Memory B cell (primary cell): Measurements from ENCODE around the gene RNF111.

ENCODE experiments used
- ATAC-seq: fragments of 150-1000 bp; cut with Tn5 transposase; 2 replicates; pipeline ENCODE4 v1.10.0; 2021; ENCODE audit warnings: low read depth, mild to moderate bottlenecking, moderate library complexity
- DNase-seq, 2 donors: peaks; one replicate each; pipeline ENCODE4 v3.0.0; 2022; ENCODE audit warnings: low spot score in 2 of 2
- H3K27ac Mint-ChIP-seq: one replicate; pipeline ENCODE4 v1.8.0; 2022; ENCODE audit warnings: mild to moderate bottlenecking, moderate library complexity, mixed read lengths
- H3K27me3 Mint-ChIP-seq: one replicate; pipeline ENCODE4 v1.8.0; 2022; ENCODE audit warnings: mixed read lengths
- H3K36me3 Mint-ChIP-seq: one replicate; pipeline ENCODE4 v1.8.0; 2022; ENCODE audit warnings: mild to moderate bottlenecking, mixed read lengths
- H3K4me1 Mint-ChIP-seq: one replicate; pipeline ENCODE4 v1.8.0; 2022; ENCODE audit warnings: mixed read lengths
- H3K4me3 Mint-ChIP-seq: one replicate; pipeline ENCODE4 v1.8.0; 2022; ENCODE audit warnings: mild to moderate bottlenecking, moderate library complexity, mixed read lengths
- H3K9me3 Mint-ChIP-seq: one replicate; pipeline ENCODE4 v1.8.0; 2022; ENCODE audit warnings: mixed read lengths

Gene RNF111

GRCh38 chr15:59053482-59053881, 66.0 kb downstream of the RNF111 start:
- DNase-seq: no peak
- Mint-ChIP-seq H3K27ac (no peak overlapping the region), H3K36me3 (peaks cover 16% of the 10 kb centered on the region), H3K4me1 (peaks cover 9% of the 10 kb centered on the region), H3K27me3 (no peaks in the 10 kb centered on the region), H3K9me3 (no peaks in the 10 kb centered on the region), H3K4me3 (no peak overlapping the region)
- ATAC-seq: no peak

GRCh38 chr15:59059076-59059597, 71.7 kb downstream of the RNF111 start:
- H3K9me3 Mint-ChIP-seq: no peaks in the 10 kb centered on the region
- no peak overlapping the region for H3K4me3 Mint-ChIP-seq
- H3K27ac Mint-ChIP-seq: peak overlapping the region; percentile 47
- no peaks in the 10 kb centered on the region for H3K27me3 Mint-ChIP-seq
- H3K36me3 Mint-ChIP-seq: peaks cover 27% of the 10 kb centered on the region
- H3K4me1 Mint-ChIP-seq: peaks cover 15% of the 10 kb centered on the region
- DNase-seq (no peak), ATAC-seq (peak; percentile 77)

- Mint-ChIP-seq H3K36me3 (peaks cover 30% of the 10 kb centered on the region), H3K27me3 (no peaks in the 10 kb centered on the region), H3K9me3 (no peaks in the 10 kb centered on the region), H3K4me3 (no peak overlapping the region), H3K27ac (no peak overlapping the region), H3K4me1 (peaks cover 15% of the 10 kb centered on the region)
- ATAC-seq (no peak), DNase-seq (no peak)
These were observed 72.9 kb downstream of the RNF111 start for GRCh38 chr15:59060348-59060747.

- no peak overlapping the region for H3K4me3 Mint-ChIP-seq
- H3K4me1 Mint-ChIP-seq: peaks cover 19% of the 10 kb centered on the region
- peak overlapping the region; percentile 68 for H3K27ac Mint-ChIP-seq
- DNase-seq: no peak
- H3K36me3 Mint-ChIP-seq: peaks cover 38% of the 10 kb centered on the region
- no peaks in the 10 kb centered on the region for H3K27me3 Mint-ChIP-seq
- H3K9me3 Mint-ChIP-seq: no peaks in the 10 kb centered on the region
- no peak for ATAC-seq
These were observed 75.6 kb downstream of the RNF111 start for GRCh38 chr15:59063042-59063441.

GRCh38 chr15:59069430-59069829, 82.0 kb downstream of the RNF111 start:
- Mint-ChIP-seq H3K9me3 (no peaks in the 10 kb centered on the region), H3K27ac (no peak overlapping the region), H3K4me1 (peaks cover 4% of the 10 kb centered on the region), H3K27me3 (no peaks in the 10 kb centered on the region), H3K36me3 (peaks cover 34% of the 10 kb centered on the region), H3K4me3 (no peak overlapping the region)
- DNase-seq (no peak), ATAC-seq (no peak)

- Mint-ChIP-seq H3K4me3 (no peak overlapping the region), H3K27ac (peak overlapping the region; percentile 89), H3K9me3 (no peaks in the 10 kb centered on the region), H3K4me1 (peaks cover 3% of the 10 kb centered on the region), H3K36me3 (peaks cover 23% of the 10 kb centered on the region), H3K27me3 (no peaks in the 10 kb centered on the region)
- DNase-seq (no peak), ATAC-seq (no peak)
These were observed 87.1 kb downstream of the RNF111 start for GRCh38 chr15:59074607-59075006.

- no peaks in the 10 kb centered on the region for H3K9me3 Mint-ChIP-seq
- peak overlapping the region; percentile 14 for H3K27ac Mint-ChIP-seq
- H3K36me3 Mint-ChIP-seq: peaks cover 20% of the 10 kb centered on the region
- no peak overlapping the region for H3K4me3 Mint-ChIP-seq
- H3K27me3 Mint-ChIP-seq: no peaks in the 10 kb centered on the region
- DNase-seq: no peak
- ATAC-seq: no peak
- no peaks in the 10 kb centered on the region for H3K4me1 Mint-ChIP-seq
These were observed 100.3 kb downstream of the RNF111 start for GRCh38 chr15:59087731-59088130.

GRCh38 chr15:59094077-59094476, 106.6 kb downstream of the RNF111 start:
- no peak overlapping the region for H3K27ac Mint-ChIP-seq
- DNase-seq: no peak
- H3K27me3 Mint-ChIP-seq: no peaks in the 10 kb centered on the region
- no peaks in the 10 kb centered on the region for H3K4me1 Mint-ChIP-seq
- H3K36me3 Mint-ChIP-seq: peaks cover 15% of the 10 kb centered on the region
- H3K9me3 Mint-ChIP-seq: no peaks in the 10 kb centered on the region
- ATAC-seq: no peak
- no peak overlapping the region for H3K4me3 Mint-ChIP-seq

GRCh38 chr15:59096429-59096828, 109.0 kb downstream of the RNF111 start:
- no peak for ATAC-seq
- Mint-ChIP-seq H3K27ac (no peak overlapping the region), H3K4me1 (no peaks in the 10 kb centered on the region)

GRCh38 chr15:59099162-59099685, 111.8 kb downstream of the RNF111 start:
- DNase-seq: no peak
- no peak overlapping the region for H3K27ac Mint-ChIP-seq
- H3K9me3 Mint-ChIP-seq: no peaks in the 10 kb centered on the region
- H3K27me3 Mint-ChIP-seq: no peaks in the 10 kb centered on the region
- H3K4me1 Mint-ChIP-seq: no peaks in the 10 kb centered on the region
- H3K36me3 Mint-ChIP-seq: peaks cover 13% of the 10 kb centered on the region
- no peak overlapping the region for H3K4me3 Mint-ChIP-seq
- no peak for ATAC-seq

More at GRCh38 chr15:59096429-59096828, 109.0 kb downstream of the RNF111 start:
- Mint-ChIP-seq H3K4me3 (no peak overlapping the region), H3K36me3 (peaks cover 14% of the 10 kb centered on the region), H3K27me3 (no peaks in the 10 kb centered on the region), H3K9me3 (no peaks in the 10 kb centered on the region)
- DNase-seq: no peak

- Mint-ChIP-seq H3K27ac (peak overlapping the region; percentile 96), H3K9me3 (no peaks in the 10 kb centered on the region), H3K27me3 (no peaks in the 10 kb centered on the region), H3K4me3 (peak overlapping the region; percentile 92), H3K4me1 (peaks cover 2% of the 10 kb centered on the region), H3K36me3 (peaks cover 2% of the 10 kb centered on the region)
- no peak for DNase-seq
- ATAC-seq: no peak
These were observed 117.1 kb downstream of the RNF111 start for GRCh38 chr15:59104602-59104911.

GRCh38 chr15:59104912-59105732, 117.7 kb downstream of the RNF111 start, which contains the start of gene CCNB2:
Gene CCNB2 (plus strand): TSS chr15:59105146. CDS start chr15:59105269, 123 bp downstream.
- peak within 1 kb of the TSS; percentile 92 for H3K4me3 Mint-ChIP-seq
- peak; percentile 99 for ATAC-seq

GRCh38 chr15:59105854-59106253, 118.4 kb downstream of the RNF111 start:
- Mint-ChIP-seq H3K4me1 (peaks cover 2% of the 10 kb centered on the region), H3K27ac (no peak overlapping the region), H3K27me3 (no peaks in the 10 kb centered on the region), H3K36me3 (peaks cover 2% of the 10 kb centered on the region), H3K9me3 (no peaks in the 10 kb centered on the region), H3K4me3 (peak overlapping the region; percentile 92)
- no peak for ATAC-seq
- no peak for DNase-seq

More at GRCh38 chr15:59104912-59105732, 117.7 kb downstream of the RNF111 start, which contains the start of gene CCNB2:
- peak; percentile 67 to 80 for DNase-seq
- Mint-ChIP-seq H3K27me3 (no peaks in the 10 kb centered on the region), H3K27ac (peak within 1 kb of the TSS; percentile 96), H3K36me3 (peaks cover 2% of the 10 kb centered on the region), H3K4me1 (peaks cover 2% of the 10 kb centered on the region), H3K9me3 (no peaks in the 10 kb centered on the region)

GRCh38 chr15:59111251-59111650, 123.8 kb downstream of the RNF111 start:
- H3K27ac Mint-ChIP-seq: no peak overlapping the region
- no peaks in the 10 kb centered on the region for H3K36me3 Mint-ChIP-seq
- DNase-seq (no peak), ATAC-seq (no peak)
- H3K4me1 Mint-ChIP-seq: no peaks in the 10 kb centered on the region
- H3K27me3 Mint-ChIP-seq: no peaks in the 10 kb centered on the region
- H3K9me3 Mint-ChIP-seq: no peaks in the 10 kb centered on the region
- H3K4me3 Mint-ChIP-seq: no peak overlapping the region
